Activated T-helper 1 cell treated with anti-CD3 and anti-CD28 coated beads, Interleukin-12 subunit alpha, Interleukin-12 subunit beta, Interleukin-2, Interleukin-4 antibody, amounts not matched to agents 30 ng/mL and 10 ng/mL and 1 ng/mL, durations not matched to agents 14 hours and 24 hours and 36 hours (primary cell): Measurements from ENCODE around the gene VPS37B. TPM values are rescaled to one million over a fixed set of nuclear protein-coding genes. Genes with fewer than 3 reads are reported as not detected.

Source experiments
- DNase-seq: peaks from one replicate; pipeline ENCODE4 v3.0.0; 2021; ENCODE audit warnings: low spot score
- H3K27ac Mint-ChIP-seq: one replicate; pipeline ENCODE4 v1.8.0; 2021; ENCODE audit warnings: mild to moderate bottlenecking, mixed read lengths
- H3K27me3 Mint-ChIP-seq: one replicate; pipeline ENCODE4 v1.8.0; 2022; ENCODE audit warnings: mild to moderate bottlenecking, moderate library complexity, mixed read lengths; ENCODE audit not compliant: insufficient read depth
- H3K36me3 Mint-ChIP-seq: one replicate; pipeline ENCODE4 v1.8.0; 2021; ENCODE audit warnings: low read depth, mixed read lengths
- H3K4me1 Mint-ChIP-seq: one replicate; pipeline ENCODE4 v1.8.0; 2021; ENCODE audit warnings: low read depth, mixed read lengths
- H3K4me3 Mint-ChIP-seq: one replicate; pipeline ENCODE4 v1.8.0; 2021; ENCODE audit warnings: mild to moderate bottlenecking, moderate library complexity, mixed read lengths
- H3K9me3 Mint-ChIP-seq: one replicate; pipeline ENCODE4 v1.8.0; 2021; ENCODE audit warnings: mixed read lengths
- intact Hi-C: fragments of 100-400 bp; cut with micrococcal nuclease; formaldehyde crosslinking; loops from one replicate; pipeline ENCODE4 v1.15.1; 2024
- total RNA-seq: library from RNA; stranded (reverse); gene quantifications from 2 replicates; pipeline ENCODE4 v1.2.3, GENCODE V29; 2022

The VPS37B gene
- total RNA-seq, 1 donor from 2014 or later = 12.7 TPM

DNA sequence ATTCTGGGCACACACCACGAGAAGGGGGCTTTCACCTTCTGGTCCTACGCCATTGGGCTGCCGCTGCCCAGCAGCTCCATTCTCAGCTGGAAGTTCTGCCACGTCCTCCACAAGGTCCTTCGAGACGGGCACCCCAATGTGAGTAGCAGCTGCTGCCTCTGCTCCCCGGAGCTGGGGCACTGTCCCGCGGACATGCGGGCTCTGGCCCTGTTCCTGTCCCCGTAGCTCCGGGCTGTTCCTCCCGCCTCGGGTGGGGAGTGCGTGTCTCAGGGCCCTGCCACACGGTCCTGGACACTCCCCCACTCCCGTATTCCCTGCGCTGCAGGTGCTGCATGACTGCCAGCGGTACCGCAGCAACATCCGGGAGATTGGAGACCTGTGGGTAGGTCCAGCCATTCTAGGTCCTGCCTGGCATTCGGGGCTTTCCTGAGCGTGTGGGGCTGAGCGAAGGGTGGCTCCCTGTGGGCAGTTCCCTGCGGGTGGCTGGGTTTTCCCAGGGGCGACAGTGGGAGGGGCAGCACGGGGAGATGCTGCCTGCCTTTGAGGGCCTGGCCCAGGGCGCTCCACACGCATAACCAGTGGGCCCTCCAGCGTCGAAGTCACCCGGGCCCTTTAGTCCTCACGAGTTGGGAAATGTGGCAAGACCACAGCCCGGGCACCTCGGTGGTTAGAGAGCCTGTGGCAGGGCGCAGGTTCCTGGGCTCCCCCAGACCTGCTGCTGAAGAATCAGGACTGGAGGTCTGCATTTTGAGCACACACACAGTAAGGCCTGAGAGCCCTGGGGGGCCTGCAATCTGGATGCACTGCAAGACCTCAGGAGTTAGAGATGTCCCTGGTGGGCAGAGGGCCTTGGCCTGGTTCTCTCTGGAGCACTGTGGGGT is 47.2 kb downstream of the VPS37B start:
- H3K4me3 Mint-ChIP-seq = no peak overlapping the region
- H3K9me3 Mint-ChIP-seq = no peaks in the 10 kb centered on the region
- no peaks in the 10 kb centered on the region for H3K36me3 Mint-ChIP-seq
- no peak for DNase-seq
- intact Hi-C loops = no loop called here
- H3K4me1 Mint-ChIP-seq = no peaks in the 10 kb centered on the region
- H3K27me3 Mint-ChIP-seq = no peaks in the 10 kb centered on the region
- no peak overlapping the region for H3K27ac Mint-ChIP-seq

DNA sequence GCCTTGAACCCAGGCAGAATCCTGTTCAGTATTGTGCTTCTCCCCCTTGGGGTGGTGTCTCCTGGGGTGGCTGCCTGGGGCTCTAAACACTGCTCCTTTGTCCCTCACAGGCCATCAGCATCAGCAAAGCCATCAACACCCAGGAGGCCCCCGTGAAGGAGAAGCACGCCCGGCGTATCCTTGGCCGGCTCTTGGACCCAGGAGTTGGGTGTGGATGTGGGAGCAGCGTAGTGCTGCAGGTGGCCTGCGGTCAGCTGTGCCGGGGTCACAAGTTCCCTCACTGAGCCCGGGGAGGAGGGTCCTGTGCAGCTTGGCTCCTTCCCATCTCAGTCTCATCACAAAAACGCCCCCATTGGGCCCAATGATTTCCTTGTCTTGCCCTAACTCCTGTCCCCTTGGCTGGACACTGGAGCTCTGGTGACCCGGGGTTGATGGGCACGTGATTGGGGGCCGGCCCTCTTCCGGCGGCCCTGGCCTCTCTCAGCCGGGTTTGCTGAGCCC is 48.0 kb downstream of the VPS37B start:
- no peaks in the 10 kb centered on the region for H3K4me1 Mint-ChIP-seq
- no peaks in the 10 kb centered on the region for H3K36me3 Mint-ChIP-seq
- no peaks in the 10 kb centered on the region for H3K9me3 Mint-ChIP-seq
- H3K4me3 Mint-ChIP-seq = no peak overlapping the region
- DNase-seq = no peak
- intact Hi-C loops = no loop called here
- no peak overlapping the region for H3K27ac Mint-ChIP-seq
- no peaks in the 10 kb centered on the region for H3K27me3 Mint-ChIP-seq

DNA sequence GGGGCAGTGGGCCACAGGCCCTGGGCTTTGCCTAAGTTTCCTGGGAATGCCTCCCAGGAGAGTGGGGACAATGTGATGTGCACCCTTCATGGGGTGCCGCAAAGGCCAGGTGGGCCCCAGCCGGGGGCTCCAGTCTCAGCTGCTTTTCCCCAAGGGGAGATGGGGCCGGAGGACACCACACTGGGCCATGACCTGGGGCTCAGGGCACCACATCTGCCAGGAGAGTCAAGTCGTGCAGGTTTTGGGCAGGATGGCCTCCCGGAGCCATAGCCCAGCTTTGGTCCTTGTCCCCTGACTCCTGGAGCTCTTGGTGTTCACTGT is 48.4 kb downstream of the VPS37B start:
- H3K27ac Mint-ChIP-seq = no peak overlapping the region
- no peak overlapping the region for H3K4me3 Mint-ChIP-seq
- no peaks in the 10 kb centered on the region for H3K4me1 Mint-ChIP-seq
- no peak for DNase-seq
- H3K36me3 Mint-ChIP-seq = no peaks in the 10 kb centered on the region
- no peaks in the 10 kb centered on the region for H3K27me3 Mint-ChIP-seq
- intact Hi-C loops = no loop called here
- no peaks in the 10 kb centered on the region for H3K9me3 Mint-ChIP-seq

DNA sequence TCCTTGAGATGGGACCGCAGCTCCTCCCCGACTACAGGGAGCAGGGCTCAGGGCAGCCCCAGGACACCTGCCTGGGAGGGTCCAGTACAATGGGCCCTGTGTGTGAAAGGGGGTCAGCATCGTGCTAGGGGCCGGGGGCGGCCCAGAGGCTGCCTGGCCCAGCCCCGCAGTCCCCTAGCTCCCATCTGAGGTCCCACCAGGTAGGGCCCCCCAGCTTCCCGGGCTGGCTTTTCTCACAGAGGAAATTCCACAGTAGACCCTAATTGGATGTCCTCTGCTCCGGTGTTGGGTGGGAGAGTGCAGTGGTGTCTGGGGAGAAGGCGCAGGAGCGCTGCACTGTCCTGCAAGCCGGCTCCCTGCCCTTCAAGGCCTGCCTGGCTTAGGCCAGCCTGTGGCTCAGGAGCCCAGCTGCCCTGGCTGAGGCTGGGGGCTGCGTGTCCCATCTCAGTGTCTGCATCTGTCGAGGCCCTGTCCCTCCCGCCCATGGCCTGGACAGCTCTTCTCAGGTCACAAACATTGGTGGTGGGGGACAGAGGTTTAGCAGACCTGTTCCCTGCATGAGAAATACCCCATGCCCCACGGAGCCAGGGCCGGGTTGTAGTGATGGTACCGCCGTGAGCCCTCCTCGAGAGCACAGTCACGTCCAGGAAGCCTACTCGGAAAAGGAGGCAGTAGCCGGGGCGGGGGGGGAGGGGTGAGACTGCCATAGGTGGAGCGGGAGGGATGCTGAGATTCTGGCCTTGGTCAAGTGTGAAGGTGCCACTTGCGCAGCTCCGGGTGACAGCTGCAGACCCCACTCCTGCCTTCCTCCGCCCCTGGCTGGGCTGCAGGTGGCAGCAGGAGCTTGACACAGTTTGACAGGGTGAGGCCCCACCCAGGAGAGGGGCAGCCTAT is 49.1 kb downstream of the VPS37B start:
- Mint-ChIP-seq H3K4me3 (no peak overlapping the region), H3K4me1 (no peaks in the 10 kb centered on the region), H3K27ac (no peak overlapping the region), H3K27me3 (no peaks in the 10 kb centered on the region), H3K9me3 (no peaks in the 10 kb centered on the region), H3K36me3 (no peaks in the 10 kb centered on the region)
- DNase-seq = no peak
- intact Hi-C loops = no loop called here

DNA sequence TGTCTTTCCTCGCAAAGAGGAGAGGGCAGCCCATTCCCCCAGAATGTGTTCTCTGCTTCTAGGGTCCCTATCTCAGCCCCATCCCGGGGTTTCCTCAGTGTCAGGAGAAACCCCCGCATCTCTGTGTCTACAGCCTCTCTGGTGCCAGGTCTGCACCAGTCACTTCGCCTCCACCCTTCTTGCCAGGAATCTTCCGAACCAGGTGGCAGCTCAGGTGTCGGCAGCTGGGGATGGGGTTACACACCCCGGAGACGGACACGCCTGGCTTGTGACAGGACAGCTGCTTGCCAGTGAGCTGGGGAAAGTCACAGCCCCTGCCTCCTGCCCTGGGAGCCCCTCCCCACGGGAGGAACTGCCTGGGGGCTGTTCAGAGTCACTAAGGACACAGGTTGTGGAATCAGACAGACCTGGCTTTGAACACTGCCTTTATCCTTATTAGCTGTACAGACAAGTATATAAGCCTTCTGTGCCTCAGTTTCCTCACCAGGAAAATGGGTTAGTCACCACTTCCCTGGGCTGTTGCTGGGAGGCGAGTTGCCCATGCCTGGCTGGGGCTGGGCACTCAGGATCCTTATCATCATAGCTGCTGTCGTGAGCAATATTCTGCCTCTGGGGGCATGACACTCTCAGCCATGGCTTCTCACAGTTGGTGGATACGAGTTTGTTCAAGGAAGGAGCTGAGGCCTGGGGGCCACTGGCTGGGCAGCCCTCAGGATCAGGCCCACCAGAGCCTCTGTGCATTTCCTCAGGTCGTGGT is 49.9 kb downstream of the VPS37B start:
- Mint-ChIP-seq H3K27ac (no peak overlapping the region), H3K4me1 (no peaks in the 10 kb centered on the region), H3K4me3 (no peak overlapping the region), H3K9me3 (no peaks in the 10 kb centered on the region), H3K27me3 (peaks cover 1% of the 10 kb centered on the region), H3K36me3 (no peaks in the 10 kb centered on the region)
- no peak for DNase-seq
- intact Hi-C loops = no loop called here

DNA sequence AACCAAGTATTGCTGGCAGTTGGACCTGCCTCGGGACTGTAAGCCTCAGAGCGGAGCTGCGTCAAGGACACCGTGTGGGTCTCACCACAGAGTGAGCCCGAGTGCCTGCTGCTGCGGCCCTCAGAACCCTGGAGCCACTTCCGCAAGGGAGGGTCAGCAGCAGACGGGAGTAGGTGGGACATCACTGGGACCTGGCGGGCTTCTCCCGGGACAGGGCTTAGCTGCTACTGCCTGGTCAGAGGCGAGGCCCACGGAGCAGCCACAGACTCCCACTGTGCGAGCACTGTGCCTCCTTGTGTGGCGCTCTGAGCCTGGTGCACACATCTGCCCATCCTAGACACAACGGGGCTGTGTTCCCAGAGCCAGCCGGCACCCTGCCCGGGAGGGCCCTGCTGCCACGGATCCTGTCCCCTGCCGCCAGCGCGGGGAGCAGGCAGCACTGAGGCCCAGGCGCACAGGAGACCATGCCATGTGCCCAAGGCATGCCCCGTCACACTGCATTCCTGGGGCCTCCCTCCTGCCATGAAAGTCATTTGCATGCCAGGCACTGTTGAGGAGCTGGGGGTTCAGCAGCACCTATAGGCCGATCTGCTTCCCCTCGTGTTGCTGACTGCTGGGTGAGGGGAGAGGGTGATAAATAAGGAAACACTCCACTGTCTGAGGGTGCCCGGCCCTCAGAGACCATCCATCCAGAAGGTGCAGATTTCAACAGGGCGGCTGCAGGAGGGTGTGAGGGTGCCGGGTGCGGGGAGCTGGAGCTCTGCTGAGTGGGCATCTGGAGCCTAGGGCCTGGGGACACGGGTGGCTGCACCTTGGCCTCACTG is 50.7 kb downstream of the VPS37B start:
- intact Hi-C loops = no loop called here
- Mint-ChIP-seq H3K36me3 (no peaks in the 10 kb centered on the region), H3K27ac (no peak overlapping the region), H3K4me3 (no peak overlapping the region), H3K27me3 (peaks cover 2% of the 10 kb centered on the region), H3K9me3 (no peaks in the 10 kb centered on the region), H3K4me1 (no peaks in the 10 kb centered on the region)
- no peak for DNase-seq

DNA sequence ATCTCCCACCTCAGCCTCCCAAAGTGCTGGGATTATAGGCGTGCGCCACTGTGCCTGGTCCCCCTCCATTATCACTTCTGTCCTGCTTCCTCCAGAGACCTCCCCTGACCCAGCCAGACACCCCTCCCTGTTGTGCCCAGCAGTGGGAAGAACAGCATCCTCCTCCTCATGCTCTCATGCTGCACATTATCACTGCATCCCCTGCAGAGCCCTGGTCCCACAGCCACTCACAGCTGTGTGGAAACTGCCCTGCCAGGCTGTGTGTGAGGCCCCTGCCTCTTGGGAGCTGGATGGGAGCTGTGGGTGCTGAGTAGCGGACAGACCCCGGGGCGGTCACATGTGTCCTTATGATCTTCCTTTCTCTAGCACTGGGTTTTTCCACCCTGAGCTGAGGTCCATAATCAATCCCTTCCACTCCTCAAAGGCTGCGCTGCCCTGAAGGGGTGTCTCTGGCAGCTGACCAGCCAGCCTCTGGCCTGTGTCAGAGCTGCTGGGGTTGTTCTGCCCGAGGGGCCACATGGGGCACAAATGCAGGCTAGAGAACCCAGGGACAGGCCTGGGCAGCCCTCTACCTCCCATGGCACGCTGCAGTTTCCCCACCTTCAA is 51.5 kb downstream of the VPS37B start:
- DNase-seq = no peak
- peaks cover 2% of the 10 kb centered on the region for H3K27me3 Mint-ChIP-seq
- H3K27ac Mint-ChIP-seq = no peak overlapping the region
- H3K4me3 Mint-ChIP-seq = no peak overlapping the region
- intact Hi-C loops = no loop called here
- H3K36me3 Mint-ChIP-seq = no peaks in the 10 kb centered on the region
- no peaks in the 10 kb centered on the region for H3K4me1 Mint-ChIP-seq
- no peaks in the 10 kb centered on the region for H3K9me3 Mint-ChIP-seq

DNA sequence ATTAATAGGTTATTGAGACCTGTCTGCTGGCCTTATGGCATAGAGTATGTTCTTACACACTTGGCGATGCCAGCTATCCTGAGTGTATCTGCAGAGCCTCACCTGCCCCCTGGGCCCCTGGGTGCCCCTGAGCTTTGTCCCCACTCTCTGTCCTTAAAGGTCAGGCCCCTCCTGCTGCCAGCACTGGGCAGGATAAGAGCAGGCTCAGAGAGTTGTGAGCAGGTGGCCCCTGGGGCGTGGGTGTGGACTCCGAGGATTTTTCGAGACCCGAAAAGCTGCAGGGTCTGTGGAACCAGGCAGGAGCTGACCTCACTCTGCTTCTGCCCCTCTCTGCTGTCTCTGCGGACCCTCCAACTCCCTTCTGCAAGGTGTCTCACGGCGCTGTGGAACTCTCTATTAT is 52.5 kb downstream of the VPS37B start:
- Mint-ChIP-seq H3K27me3 (peaks cover 2% of the 10 kb centered on the region), H3K27ac (no peak overlapping the region), H3K4me1 (no peaks in the 10 kb centered on the region), H3K9me3 (no peaks in the 10 kb centered on the region), H3K4me3 (no peak overlapping the region), H3K36me3 (peaks cover 4% of the 10 kb centered on the region)
- intact Hi-C loops = no loop called here
- DNase-seq = no peak

DNA sequence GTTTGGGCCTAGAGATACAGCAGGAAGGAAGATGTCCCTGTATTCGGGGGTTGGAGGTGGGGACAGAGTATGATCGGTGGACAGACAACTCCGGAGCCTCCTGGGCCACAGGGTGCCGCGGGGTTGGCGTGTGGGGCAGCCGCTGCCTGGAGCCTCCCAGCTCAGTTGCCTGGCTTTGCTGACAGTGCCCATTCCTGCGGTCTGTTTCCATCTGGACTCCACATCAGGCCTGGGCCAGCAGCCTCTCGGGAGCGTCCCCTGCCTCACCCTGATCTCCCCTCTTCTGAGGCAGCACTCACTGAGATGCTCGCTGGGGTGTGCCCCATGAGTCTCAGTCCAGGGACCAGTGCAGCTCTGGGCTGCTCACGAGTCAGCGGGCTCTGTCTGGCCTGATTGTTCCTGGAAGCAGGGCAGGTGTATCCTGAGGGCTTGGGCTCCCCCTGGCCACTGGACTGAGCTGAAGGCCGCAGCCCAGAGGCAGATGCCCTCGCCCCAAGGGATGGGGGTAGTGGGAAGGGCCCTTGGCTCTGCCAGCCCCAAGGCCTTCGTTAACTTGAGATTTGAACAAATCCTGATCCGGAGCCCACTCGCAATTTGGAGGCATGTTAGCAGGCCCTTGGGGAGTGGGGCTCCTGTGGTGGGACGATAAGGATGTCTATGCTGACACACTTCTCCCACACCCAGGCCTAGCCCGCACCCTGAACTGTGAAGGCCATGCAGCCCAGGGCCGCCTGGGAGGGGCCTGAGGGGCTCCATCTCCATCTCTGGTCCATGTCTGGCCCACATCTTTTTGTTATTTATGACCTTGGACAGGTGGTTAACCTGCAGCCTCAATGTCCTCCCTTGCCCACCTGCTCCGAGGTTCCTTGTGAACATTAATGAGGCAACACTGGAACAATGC is 53.2 kb downstream of the VPS37B start:
- no peak for DNase-seq
- Mint-ChIP-seq H3K4me1 (peaks cover 2% of the 10 kb centered on the region), H3K4me3 (no peak overlapping the region), H3K36me3 (peaks cover 4% of the 10 kb centered on the region), H3K27me3 (peaks cover 2% of the 10 kb centered on the region), H3K9me3 (no peaks in the 10 kb centered on the region), H3K27ac (no peak overlapping the region)
- intact Hi-C loops = no loop called here

DNA sequence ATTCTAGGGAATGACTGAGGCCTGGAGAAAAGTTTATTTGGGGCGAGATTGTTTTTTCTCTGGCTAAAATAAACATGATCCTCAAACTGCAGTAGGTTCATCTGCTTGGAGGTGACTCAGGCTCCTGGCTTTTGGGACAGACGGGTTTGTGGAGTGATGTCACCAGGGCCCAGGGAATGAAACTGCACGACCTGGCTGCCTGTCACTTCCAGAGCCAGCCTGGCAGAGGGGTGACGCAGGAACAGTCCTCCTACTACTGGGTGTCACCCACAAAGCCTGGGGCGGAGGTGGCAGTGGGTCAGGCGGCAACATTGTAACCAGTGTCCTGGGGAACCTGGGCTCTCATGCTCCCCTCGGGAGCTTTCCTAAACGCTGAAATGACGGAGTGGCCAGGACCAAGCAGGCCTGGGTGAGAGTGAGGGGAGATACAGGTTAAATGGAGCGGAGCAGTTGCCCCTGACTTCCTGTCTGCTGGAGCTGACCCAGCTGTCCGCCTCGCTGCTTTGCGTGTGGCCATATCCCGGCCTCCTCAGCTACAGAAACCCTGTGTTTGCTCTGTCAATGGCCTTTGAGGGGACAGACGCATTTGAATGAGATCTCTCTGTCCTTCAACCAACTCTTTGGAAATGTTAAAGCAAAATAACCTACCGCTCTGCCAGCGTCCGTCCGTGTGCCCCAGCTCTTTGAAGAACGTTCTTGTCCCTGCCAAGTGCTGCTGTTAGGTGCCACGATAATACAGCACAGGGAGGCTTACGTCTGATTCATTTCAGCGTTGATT is 54.2 kb downstream of the VPS37B start:
- Mint-ChIP-seq H3K9me3 (no peaks in the 10 kb centered on the region), H3K4me3 (no peak overlapping the region), H3K27ac (no peak overlapping the region), H3K4me1 (peaks cover 10% of the 10 kb centered on the region), H3K27me3 (peaks cover 2% of the 10 kb centered on the region), H3K36me3 (peaks cover 6% of the 10 kb centered on the region)
- intact Hi-C loops = no loop called here
- no peak for DNase-seq
